Stimulated activated CD4-positive, alpha-beta T cell treated with anti-CD3 and anti-CD28 coated beads, Interleukin-2, amount 100 ng/mL, for 48 hours (primary cell): Measurements from ENCODE around the gene CT47A7.
"Not testable (repeated sequence)": the region's sequence is repeated elsewhere in the genome, so short reads cannot be mapped to it uniquely, and the experiment has no call there.

Experiments used
- DNase-seq, 2 donors: peaks; one replicate each; pipeline ENCODE4 v3.0.0-alpha.2; 2020

The CT47A7 gene

DNA sequence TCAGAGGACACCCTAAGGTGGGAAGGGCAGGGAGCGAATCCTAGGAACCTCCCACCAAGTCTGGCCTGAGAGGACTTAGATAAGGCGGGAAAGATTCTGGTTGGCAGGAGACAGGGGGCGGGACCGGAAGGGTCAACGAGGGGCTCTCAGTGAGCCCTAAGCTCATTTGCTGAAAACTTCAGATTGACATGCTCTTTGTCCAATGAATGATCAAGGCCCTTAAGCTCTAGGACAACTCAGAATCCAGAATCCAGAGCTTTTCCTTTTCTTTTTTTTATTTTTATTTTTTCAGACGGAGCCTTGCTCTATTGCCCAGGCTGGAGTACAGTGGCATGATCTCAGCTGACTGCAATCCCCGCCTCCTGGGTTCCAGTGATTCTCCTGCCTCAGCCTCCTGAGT lies at the start of gene CT47A7:
CT47A7 (minus strand) TSS at position 101 of the 400 bp plus-strand sequence. CDS start 255 bp downstream, outside the sequence.
- not testable (repeated sequence) for DNase-seq

DNA sequence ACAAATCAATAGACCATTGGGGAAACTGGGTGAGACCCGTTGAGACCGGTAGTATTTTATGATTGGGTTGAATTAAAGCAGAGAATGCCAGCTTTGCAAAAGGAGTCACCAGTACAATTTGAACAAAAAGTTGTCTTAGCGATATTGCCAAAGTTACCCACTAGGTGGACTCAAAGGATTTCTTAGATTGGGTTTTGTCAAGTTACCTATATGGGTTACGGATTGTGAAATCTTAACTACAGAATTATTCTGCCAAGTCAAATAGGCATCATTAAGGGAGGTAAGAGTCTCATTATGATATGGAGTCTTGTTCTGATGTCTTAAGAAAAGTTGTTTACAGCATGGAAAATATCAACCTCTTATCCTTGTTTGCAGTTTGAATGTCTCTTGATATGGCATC lies 44.2 kb upstream of the CT47A7 start:
- no peak for DNase-seq

DNA sequence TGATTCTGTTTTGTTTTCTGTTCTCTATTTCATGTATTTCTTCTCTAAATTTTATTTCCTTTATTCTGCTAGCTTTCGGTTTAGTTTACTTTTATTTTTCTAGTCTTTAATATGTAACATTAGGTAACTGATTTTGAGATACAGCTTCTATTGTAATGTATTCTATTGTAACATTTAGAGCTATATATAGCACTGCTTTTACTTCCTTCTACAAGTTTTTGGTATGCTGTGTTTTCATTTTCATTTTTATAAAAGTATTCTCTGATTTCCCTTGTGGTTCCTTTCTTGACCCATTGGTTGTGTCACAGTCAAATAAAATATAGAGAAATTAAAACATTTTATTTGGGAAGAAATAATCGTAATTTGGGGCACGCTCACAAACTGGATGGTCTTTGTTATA lies 43.0 kb upstream of the CT47A7 start:
- no peak for DNase-seq

DNA sequence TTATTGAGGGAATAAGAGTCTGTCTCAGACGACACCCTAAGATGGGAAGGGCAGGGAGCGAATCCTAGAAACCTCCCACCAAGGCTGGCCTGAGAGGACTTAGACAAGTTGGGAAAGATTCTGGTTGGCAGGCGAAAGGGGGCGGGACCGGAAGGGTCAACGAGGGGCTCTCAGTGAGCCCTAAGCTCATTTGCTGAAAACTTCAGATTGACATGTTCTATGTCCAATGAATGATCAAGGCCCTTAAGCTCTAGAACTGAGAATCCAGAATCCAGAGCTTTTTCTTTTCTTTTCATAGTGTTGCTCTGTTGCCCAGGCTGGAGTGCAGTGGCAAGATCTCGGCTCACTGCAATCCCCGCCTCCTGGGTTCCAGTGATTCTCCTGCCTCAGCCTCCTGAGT lies 29.3 kb upstream of the CT47A7 start, which contains the start of gene CT47A1:
CT47A1 (minus strand) TSS at position 101 of the 400 bp plus-strand sequence. CDS start 231 bp downstream, outside the sequence.
- DNase-seq, result not testable (repeated sequence)
